Stimulated activated CD8-positive, alpha-beta memory T cell treated with anti-CD3 and anti-CD28 coated beads, Interleukin-12 subunit alpha, Interleukin-12 subunit beta, amount 100 ng/mL, for 24 hours (primary cell): ENCODE results near the gene PDE4D.
"Not testable (repeated sequence)": the region's sequence is repeated elsewhere in the genome, so short reads cannot be mapped to it uniquely, and the experiment has no call there.

Experiments
- DNase-seq: peaks from one replicate; pipeline ENCODE4 v3.0.0-alpha.2; 2020; ENCODE audit errors: extremely low read depth

The PDE4D gene

DNA sequence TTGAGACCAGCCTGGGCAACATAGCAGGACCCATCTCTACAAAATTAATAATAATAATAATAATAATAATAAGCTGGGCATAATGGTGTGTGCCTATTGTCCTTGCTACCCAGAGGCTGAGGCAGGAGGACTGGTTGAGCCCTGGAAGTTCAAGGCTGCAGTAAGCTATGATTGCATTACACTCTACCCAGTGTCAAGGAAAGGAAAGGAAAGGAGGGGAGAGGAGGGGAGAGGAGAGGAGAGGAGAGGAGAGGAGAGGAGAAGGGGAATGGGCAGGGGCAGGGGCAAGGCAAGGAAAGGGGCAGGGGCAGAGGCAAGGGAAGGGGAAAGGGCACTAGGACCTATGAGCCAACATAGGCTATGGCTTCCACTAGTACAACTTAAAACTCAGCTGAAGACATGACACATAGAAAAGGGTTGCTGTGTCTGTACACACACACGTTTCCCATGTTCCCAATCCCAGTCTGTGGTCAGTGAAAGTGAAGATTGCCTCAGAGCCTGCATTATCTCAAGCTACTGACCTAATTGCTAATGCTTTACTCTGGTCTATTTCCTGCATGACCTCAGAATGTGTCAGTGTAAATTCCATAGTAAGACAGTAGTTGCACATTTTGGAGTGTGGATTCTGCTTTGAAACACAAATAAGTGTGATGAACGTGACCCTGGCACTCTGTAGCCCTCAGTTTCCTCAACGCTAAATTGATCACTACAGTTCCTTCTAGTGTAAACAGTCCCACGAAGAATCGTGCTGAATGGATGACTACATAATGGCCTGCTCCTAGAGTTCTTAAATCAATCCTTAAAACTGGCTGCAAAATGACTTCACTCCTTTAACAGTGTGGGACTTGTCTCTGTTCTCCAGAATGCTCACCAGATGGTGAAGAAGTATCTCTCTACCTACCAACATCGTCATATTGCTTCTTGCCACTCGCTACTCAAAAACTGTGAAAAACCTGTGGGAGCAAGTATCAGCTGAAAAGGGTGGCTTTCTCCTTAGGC lies 813.6 kb downstream of the PDE4D start:
- no peak for DNase-seq

DNA sequence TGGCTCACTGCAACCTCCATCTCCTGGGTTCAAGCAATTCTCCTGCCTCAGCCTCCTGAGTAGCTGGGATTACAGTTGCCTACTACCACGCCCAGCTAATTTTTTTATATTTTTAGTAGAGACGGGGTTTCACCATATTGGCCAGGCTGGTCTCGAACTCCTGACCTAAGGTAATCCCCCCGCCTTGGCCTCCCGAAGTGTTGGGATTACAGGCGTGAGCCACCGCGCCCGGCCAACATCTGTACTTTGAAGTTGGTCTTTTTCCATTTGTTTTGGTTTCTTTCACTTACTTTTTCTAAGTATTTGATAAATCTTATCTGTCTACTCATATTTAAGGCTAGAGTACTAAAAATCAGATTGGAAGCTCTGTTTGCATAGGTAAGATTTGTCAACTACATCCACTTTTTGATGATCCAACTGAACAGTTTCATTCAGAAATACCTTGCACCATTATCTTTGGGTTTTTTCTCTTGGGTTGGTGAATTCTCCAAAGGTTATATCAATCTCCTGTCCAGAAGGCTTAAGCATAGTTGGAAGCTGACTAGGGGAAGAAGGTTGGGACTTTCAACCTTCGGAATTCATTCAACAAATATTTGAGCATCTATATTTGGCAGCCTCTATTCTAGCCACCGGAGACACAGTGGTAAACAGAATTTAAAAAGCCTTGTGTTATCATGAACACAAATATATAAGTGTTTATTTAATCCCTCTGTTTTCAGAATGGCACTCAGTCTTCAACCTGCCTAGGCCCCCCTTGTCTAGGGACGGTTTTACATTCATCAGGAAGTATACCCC lies 821.6 kb downstream of the PDE4D start:
- no peak for DNase-seq

DNA sequence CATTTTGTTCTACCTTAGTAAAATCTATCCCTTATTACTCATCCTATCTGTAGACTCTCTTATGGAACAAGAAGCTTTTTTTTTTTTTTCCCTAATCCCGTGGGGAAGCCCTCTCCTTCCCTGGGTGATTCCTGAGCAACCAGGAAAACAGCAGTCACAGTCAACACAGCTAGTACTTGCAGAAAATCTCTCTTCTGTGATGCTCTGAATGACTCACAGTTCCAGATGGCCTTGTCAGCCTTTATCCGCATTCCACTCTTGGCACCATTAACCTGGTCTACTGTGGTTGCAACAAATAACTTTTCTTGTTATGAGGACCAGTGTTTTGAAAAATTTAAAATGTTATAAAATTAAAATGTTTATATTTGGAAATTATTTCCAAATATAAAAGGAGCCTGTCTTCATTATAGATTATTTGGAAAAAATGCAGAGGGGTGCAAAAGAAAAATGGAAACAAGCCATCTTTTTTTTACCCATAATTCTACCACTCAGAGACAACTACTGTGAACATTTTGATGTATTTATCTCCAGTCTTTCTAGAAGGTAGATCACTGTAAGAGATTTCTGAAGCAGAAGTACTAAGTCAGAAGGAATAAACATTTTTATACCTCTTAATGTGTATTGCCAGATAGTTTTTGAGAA lies 824.0 kb downstream of the PDE4D start:
- DNase-seq, result no peak

DNA sequence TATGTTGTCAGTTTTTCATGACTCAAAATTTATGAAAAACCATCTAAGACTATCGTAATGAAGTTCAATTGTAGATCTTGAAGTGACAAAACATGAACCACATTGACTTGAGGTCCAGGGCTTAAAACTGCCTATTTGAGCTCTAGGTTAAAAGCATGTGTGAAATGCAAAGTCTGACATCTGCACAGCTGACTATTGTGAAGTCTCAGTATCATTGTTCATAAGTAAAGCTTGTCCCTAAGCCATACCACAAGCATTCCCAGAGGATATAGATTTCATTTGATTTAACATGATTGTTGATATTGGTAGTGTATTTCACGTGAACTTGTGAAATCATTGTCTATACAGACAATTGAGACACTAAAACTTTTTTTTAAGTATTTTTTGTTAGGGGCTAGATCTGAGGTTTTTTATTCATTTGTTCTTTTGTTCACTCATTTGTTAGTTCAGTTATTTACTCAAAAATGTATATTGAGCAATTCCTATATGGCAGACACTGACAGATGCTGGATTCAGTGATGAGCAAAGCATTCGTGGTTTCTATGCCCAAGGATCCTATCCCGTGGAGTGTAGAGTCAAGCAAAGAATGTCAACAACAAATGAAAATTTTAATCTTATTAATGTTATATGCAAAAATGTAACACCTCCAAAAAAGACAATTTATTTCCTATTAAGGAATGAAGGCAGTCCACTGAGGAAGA lies 825.4 kb downstream of the PDE4D start:
- DNase-seq, result no peak

DNA sequence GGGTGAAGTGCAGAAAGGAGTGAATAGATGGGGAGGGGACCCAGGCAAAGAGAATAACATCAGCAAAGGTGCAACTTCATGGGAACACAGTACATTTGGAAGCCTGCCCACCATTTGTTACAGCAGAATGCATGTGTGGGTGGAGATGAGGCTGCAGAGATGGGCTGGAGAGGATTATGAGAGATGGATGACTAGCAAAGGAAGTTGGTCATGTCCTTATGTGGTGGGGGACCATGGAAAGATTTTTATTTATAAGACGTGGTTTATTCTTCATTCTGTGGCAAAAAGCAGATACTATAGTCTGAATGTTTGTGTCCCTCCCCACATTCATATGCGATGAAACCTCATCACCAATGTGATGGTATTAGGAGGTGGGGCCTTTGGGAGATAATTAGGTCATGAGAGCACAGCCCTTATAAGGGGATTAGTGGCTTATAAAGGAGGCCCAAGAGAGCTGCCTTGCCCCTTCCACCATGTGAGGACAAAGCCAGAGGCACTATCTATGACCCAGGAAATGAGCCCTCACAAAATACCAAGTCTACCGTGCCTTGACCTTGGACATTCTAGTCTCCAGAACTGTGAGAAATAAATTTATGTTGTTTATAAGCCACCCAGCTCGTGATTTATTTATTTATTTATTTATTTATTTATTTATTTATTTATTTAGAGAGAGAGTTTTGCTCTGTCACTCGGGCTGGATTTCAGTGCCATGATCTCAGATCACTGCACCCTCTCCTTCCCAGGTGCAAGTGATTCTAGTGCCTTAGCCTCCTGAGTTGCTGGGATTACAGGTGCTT lies 827.0 kb downstream of the PDE4D start:
- DNase-seq, result no peak

DNA sequence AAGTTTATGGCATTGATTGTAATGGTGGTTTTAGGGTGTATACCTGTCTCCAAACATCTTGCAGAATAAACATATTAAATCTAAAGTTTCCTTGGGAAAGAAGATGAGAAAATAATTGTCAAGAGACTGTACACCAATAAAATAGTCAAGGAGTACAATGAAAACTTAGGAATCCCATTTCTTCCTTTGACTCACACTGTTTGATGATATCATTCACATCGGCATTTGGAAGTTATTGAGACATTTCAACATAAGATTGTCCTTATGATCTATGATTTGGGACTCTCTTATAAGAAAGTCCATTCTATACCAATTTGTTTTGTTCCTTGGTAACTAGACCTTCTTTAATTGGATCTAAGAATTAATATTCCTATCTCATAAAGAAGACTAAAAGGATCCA lies 828.0 kb downstream of the PDE4D start:
- DNase-seq, result no peak

DNA sequence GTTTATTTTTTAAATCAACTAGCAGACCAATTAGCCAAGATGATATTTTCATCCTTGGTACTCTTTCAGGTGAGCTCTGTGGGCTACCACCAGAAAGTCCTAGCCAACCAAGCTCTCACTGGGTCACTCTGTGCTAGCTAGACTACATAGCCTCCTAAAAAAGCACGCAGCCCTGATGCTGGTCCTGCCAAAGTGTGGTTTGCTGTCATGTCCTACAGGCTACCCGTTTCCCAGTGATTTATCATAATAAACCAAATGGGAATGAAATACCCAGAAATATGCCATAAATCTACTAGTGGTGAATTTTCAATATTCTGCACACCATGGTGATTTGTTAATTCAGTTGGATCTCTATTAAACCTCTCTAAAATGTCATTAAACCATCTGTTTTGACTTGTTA lies 829.2 kb downstream of the PDE4D start:
- DNase-seq, result no peak

DNA sequence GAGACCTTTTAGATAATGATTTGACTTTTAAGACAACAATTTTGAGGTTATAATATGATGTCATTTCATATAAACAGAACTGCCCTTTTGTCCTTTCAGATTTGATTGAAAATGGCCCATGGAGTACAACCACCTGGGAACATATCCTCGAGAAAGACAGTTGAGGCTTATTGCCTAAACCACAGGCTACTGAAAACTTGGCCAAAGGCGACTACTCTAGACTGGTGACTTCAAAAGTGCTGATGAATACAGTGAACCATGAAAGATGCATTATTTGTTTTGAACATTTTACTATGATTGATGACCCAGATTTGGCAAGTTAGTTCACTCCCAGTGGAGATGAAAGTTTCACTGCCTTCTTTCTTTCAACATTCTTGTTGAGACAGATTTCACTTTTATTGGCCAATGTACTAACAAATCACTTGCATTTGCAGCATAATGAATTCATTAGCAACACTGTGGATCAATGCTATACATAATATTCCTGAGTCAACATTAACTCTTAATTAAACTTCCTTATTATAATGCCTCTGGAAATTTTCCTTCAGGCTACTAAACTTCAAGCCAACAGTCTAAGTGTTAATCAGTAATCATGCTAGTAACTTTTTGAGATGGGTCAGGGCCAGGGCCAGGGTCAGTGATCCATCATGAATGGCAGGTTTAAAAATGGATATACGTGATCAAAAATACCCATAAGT lies 830.4 kb downstream of the PDE4D start:
- DNase-seq, result no peak

DNA sequence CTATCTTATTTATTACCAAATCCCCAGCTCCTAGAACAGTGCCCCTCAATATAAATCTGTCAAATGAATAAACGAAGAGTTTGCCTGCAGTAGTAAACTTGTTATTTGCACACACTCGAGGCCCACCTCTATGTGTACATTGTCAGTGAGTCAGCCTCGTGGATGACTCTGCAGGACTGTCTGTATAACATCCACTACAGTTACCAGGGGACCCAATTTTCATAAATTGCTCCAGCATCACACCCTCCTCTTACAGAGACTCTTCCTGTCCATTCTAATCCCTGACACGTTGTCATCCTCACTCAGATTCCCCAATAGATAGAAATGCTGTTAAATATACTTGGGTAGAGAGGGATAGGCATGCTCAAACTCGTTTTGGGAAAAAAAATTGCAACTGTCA lies 832.1 kb downstream of the PDE4D start:
- no peak for DNase-seq

DNA sequence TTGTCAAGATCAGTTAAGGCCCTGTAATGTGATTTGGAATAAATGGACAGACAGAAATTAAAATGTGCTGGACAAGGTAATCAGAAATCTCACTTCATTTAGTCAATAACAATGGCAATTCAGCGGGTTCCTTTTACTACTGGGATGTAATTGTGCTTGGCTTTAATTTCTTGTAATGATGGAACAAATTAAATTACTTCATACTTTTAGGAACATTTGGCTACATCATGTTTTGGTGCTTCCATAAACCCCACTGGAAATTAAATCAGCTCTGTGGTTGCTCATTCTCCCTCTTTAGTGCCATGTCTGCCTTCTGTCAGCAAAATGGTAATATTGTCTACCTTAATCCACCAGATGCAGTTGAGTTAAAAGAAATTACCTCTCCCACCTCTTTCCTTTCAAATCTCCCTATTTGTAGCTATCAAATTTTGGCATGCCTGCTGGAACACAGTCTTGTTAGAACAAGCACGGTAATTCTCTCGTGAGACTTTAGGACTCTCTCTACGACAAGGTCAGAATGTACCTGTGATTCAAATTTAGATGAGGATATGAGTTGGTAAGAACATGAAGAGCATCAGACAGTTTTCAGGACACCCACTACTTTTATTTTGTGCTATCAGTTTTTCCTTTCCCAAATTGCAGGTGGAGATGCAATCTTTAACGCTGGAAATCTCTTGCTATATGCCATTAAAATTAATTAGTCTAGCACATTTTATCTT lies 834.4 kb downstream of the PDE4D start:
- DNase-seq, result no peak

DNA sequence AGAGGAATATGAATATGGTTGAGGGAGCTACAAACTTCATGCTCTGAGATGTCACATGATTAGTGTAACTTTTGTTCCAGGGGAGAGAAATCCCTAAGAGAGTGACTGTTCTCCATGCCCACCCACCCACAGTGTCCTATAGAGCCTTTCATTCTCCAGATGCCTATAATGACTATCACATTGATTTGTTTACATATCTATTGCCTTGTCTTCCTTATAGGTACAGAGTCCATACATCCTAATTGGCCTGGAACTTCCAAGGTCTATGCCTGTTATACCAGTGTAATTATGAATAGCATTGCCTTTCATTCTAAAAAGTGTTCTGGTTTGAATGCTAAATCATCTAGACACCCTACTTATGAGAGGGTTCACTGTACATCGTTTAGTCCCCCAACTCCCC lies 835.3 kb downstream of the PDE4D start:
- no peak for DNase-seq

DNA sequence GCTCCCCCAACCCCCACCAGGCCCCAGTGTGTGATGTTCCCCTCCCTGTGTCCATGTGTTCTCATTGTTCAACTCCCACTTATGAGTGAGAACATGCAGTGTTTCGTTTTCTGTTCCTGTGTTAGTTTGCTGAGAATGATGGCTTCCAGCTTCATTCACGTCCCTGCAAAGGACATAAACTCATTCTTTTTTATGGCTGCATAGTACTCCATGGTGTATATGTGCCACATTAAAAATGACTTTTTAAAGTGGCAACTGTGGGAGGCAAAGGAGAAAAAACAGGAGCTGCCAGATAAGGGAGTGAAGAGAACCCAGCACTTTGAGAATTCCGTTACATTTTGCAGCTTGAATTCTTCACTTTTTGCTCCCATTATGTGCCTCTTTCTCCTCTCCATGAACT lies 836.9 kb downstream of the PDE4D start:
- DNase-seq, result not testable (repeated sequence)

DNA sequence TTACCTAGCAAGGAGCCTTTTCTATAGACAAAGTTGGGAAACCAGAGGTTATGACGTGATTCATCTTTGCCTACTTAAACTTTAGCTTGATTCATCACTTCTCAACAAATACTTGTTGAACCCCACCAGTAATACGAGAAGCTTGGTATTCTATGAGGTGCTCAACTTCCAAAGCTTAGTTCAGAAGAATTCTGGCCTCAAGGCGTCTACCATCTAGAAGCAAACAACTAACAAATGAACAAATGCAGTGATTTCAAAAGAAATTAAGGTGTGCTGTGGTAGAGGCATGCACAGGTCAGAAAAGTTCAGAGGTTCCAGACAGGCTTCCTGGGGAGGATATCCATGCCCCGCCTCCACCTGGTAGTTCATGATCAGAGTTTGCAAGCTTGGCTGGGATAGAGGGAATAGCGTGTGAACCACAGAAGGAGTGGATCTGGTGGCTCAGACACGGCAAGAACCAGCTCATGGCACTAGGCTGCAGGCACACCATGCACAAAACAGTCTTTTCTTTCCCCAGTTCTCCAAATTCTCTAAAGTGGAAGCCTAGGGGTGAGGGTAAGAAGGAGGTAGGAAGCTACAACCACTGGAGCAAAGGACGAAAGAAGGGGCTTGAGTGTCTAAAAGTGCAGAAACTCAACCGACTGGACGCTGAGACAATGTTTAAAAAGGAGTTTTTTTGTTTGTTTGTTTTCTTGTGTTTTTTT lies 837.6 kb downstream of the PDE4D start:
- no peak for DNase-seq

DNA sequence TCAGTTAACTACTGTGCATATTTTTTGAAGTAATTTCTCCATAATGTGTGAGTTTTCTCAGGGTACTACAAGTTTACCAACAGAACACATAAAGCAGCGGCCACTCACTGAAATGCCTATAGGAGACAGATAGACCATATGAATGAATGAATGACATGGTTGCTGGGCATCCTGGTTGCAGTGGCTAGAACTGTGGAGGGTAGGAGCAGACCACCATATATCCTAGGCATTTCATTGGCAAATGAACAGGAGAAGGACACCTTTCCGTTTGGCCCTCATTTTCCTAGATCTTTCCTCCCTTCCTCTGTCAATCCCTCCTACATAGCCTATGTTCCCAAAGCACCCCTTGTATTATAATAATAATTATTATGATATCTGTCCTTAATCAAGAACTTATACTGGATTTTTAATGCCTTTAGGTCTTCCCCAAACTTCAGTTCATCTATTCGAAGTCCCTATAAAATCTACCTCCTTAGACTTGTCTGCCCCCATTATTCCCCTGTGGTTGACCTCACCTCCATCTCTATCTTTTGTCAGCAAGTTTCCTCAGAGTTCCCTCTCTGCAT lies 838.5 kb downstream of the PDE4D start:
- DNase-seq, result no peak

DNA sequence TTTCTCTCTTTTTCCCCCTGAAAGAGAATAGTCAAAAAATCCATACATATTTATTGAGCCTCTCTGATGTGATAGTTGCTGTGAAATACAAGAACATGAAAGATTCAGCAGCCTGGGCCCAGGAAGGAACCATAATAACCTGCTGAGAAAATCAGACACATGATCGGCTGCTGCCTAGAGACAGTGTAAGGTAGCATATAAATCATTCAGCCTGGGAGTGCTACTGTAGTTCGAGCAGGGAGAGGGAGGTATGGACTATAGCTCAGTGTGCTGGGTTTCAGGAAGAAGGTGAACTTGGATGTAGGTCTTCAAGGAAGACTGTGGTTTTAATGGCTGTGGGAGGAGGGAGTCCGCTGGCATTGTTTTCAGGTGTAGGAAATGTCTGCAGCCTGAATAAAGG lies 841.6 kb downstream of the PDE4D start:
- DNase-seq, result no peak

DNA sequence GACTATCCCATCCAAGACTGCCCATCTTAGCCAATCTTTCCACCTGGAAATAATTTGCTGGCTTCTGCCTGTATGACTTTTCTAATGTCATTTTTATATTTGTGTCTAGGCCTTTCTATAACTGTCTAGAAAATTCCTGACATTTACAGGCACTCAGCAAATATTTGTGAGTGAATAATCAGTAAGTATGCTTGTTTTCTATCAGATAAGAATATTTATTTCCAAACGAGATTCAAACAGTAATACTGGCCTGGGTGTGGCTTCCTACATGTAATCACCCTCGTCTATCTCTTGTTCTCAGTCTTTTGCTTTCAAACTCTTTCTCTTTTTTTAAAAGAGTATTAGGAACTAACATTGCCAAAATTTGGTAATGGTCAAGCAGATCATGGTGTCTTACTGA lies 844.4 kb downstream of the PDE4D start:
- no peak for DNase-seq

DNA sequence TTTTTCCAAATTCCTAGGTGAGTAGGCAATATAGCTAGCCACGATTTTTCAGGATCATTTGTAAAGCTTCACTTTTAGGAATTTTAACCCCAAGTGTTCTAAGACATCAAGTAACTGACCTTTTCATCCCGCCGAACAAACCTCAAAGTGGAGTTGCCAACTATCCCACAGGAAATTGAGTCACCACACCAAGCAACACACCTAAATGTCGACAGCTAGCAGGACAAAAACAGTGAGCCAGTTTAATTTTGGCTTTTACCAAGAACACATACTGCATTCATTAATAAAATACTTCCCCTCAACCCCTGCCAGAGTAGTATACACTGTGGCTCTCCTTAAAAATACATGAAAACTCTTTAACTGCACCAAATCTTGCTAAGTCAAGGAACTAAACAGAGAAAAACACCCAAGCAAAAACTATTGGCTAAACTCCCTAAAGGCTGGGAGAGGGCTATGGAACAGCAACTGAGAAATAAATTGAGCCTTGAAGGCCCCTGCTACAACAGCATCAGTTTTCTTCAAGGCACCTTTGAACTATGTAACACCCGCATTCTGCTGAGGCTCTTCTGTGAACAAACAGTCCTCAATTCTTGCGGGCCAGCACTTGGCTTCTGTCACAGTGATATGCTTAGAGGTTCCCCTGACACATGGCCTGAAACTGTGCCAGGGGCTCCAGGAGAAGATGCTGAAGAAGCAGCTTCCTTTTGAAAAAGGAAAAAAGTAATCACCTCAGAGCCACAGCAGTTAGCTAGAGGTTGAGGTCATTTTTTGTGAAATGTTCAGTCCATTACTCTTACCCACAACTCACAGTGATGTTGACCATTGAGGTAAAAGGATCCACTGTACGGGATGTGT lies 851.1 kb downstream of the PDE4D start:
- no peak for DNase-seq

DNA sequence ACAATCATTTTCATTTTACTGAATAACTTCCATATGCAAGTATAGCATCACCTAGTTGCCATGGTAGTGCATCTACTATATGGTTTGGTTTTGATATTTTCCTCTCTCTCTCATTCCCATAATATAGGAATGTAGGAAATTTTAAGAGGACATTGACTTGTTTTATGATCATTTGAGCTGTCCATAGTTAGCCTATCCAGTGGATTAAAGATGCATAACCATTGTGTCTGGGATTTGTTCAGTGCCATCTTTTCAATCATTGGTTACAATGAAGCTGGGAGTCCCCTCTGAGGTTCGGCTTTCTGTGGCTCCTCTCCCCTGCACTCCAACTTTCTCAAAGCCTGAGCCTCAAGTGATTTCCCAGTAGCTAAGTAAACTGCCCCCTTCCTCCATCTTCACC lies 852.2 kb downstream of the PDE4D start:
- DNase-seq, result no peak
